NCI-H510A (cell line): Measurements from ENCODE around the gene BMPR2.

Experiments used
- DNase-seq: peaks from one replicate; lab custom pipeline; 2025; lab: John Stamatoyannopoulos, UW

The BMPR2 gene

GRCh38 chr2:202599911-202600310 is 223.8 kb downstream of the BMPR2 start:
- no peak for DNase-seq

DNA sequence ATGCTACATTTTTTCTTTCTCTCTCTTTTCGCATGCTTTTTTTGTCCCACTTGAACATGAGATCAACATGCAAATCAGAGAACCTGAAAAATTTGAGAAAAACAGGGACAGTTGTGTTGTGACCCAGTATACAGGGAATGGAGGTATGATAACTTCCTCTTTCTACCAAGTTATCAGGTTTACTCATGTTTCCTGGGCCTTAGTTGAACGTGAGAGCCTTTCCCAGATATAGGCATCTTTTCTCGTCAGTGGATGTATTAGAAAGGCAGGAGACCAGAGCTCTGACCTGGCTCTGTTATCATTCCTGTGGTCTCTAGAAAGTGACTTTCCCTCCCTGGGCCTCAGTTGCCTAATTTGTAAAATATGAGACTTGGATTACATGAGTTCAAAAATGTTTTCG is 228.6 kb downstream of the BMPR2 start:
- no peak for DNase-seq

DNA sequence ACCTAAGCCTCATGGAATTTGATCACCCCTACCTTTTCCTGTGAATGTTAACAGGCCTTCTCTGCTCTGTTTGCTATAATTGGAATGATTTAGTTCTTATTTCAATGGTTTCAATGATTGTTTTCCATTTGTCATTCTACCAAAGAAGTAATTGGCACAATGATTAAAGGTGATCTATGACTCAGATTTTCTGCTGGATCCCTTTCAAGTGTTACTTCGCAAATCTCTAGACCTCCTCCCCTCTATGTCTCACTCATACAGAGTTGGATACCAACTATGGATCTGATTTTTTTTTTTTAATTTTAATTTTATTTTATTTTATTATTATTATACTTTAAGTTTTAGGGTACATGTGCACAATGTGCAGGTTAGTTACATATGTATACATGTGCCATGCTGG is 229.0 kb downstream of the BMPR2 start:
- no peak for DNase-seq

GRCh38 chr2:202608142-202608852 is 232.2 kb downstream of the BMPR2 start:
- no peak for DNase-seq

DNA sequence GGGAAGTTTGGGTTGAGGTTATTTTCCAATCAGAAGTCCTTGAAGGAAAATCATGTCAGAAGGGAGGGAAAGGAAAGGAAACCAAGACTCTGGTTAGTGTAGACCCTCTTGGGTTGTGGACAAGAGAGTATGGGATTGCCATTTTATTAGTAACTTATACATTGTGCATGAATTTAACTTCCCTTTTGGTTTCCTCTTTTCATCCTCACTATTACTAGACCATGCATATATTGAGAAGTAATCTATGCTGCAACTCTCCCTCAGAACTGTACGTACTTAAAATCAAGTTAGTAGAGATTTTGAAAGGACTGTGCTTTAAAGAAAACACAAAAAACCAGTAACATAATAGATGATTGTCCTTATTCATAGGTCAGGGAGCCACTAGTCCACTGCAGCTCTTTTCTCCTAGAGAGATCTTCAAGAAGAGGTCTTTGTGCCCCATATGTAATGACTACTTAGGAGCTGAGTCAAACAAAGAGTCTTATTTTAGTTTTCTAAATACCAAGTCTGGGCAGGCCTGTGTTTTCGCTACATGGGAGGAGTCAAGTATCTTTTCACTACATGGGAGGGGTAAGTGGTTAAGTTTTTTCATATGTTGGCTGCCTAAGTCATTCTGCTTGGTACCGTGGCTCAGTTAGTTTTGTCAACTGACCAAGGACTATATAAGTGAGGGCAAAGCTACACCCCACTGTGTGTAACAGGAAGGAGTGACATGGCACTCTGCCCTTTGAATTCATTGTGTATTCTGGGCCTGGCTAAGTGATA is 233.4 kb downstream of the BMPR2 start:
- no peak for DNase-seq

GRCh38 chr2:202610380-202610779 is 234.3 kb downstream of the BMPR2 start:
- no peak for DNase-seq

DNA sequence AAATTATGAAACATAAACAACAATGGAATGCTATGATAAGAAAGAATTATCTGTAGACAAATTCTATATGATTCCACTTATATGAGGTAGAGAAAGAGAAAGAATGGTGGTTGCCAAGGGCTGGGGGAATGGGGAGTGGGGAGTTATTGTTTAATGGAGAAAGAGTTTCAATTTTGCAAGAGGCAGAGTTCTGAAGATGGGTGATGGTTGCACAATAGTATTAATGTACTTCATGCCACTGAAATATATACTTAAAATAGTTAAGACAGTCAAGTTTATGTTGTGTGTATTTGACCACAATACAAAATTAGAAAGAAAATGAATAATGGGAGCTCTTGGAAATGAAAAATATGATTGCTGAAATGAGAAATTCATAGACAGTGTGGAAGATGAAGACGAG is 236.0 kb downstream of the BMPR2 start:
- no peak for DNase-seq

DNA sequence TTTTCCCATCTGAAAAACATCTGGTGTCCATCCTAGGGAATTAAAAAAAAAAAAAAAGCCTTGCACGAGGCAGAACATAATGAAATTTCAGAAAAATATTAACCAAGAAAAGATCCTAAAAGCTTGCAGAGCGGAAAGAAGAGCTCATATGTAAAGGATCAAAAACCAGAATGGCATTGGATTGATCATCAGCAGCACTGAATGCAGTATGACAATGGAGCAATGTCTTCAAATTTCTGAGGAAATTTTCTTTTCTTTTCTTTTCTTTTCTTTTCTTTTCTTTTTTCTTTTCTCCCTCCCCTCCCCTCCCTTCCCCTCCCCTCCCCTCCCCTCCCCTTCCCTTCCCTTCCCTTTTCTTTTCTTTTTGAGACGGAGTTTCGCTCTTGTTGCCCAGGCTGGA is 237.4 kb downstream of the BMPR2 start:
- no peak for DNase-seq
